Measurements from ENCODE around the gene PIAS4. TPM values are rescaled to one million over a fixed set of nuclear protein-coding genes. Genes with fewer than 3 reads are reported as not detected.
A peak's percentile ranks its signal among the peaks of the same experiment; 100 is the strongest.

The PIAS4 gene
- total and polyA plus RNA-seq, 9 of the 15 experiments (the other 6 are each of a cell fraction or from before 2014, with no cell fraction given): 0.27 to 34.9 (median 14.4) TPM

- ATAC-seq: no peak
- ChIA-PET POLR2A (interaction anchor here (1.0 kb wide), 1 partner anchor 21 kb away, joined by 5 read pairs; the partner anchor contains the start of gene PIAS4), CTCF (ENCODE audit: low intra/inter-chr PET ratio) (no interaction called here)
- Histone ChIP-seq H3K9me3 (replicated peaks; ENCODE audit: control insufficient read depth, insufficient read depth, low read depth, low read length) (no peaks in the 10 kb centered on the region), H3K27ac (ENCODE audit: extremely low read depth, low read depth, low read length) (no peak overlapping the region), H3K27me3 (ENCODE audit: control insufficient read depth in 2 of 2, insufficient read depth in 2 of 2, low read length in 2 of 2) (no peaks in the 10 kb centered on the region), H3K4me2 (ENCODE audit: insufficient read depth, low read length) (no peak overlapping the region), H3K4me1 (replicated peaks in 1 of 2; ENCODE audit: control insufficient read depth in 2 of 2, insufficient read depth in 2 of 2, low read length in 2 of 2) (peaks cover 0 to 38% of the 10 kb centered on the region in 2 experiments; a peak in 2 of 5 replicates), H3K36me3 (ENCODE audit: control insufficient read depth, insufficient read depth, low read length) (peaks cover 53% of the 10 kb centered on the region; the same call in 2 of the 3 replicates), H3K9ac (ENCODE audit: insufficient read depth in 1 of 2, low read depth in 2 of 2, low read length in 2 of 2) (no peak overlapping the region), H3K9me1 (ENCODE audit: control insufficient read depth, insufficient read depth, low read length) (peaks cover 3% of the 10 kb centered on the region), H3K79me2 (ENCODE audit: control insufficient read depth, insufficient read depth, low read length) (no peaks in the 10 kb centered on the region), H3K4me3 (no peak overlapping the region), H4K20me1 (replicated peaks; ENCODE audit: control insufficient read depth, insufficient read depth, low read length) (no peaks in the 10 kb centered on the region; the same call in 1 of the 2 replicates), H2AFZ (ENCODE audit: low read depth, low read length) (no peak overlapping the region)
- TF ChIP-seq RBM22 (IDR thresholded peaks at IDR 0.05; ENCODE audit: low read depth, low read length, poor library complexity, severe bottlenecking) (peak; percentile 21), MITF (IDR thresholded peaks at IDR 0.05) (no peak)
- in situ Hi-C loops (cut with MboI) (no loop called here), intact Hi-C loops (cut with micrococcal nuclease) (no loop called here)
- no peak for FAIRE-seq
- WGBS (ENCODE audit: insufficient coverage, low coverage, missing lambda C conversion rate): 91% methylated on average over 28 of the region's 48 CpGs
- no peak for DNase-seq (ENCODE audit: extremely low read depth in 1 of 4, low spot score in 3 of 4)
- BruUV-seq (replicated peaks): no TSS peak
These were observed 21.1 kb downstream of the PIAS4 start for GRCh38 chr19:4028334-4029246.
